IMR-90 (cell line): ENCODE measurements around the gene CTNND2. TPM values are rescaled to one million over a fixed set of nuclear protein-coding genes. Genes with fewer than 3 reads are reported as not detected.

ENCODE experiments used
- ATAC-seq: fragments of 200-7000 bp; cut with Tn5 transposase; 2 replicates; pipeline ENCODE4 v1.9.1; 2020; ENCODE audit warnings: low read depth, mild to moderate bottlenecking, moderate library complexity
- BruUV-seq: library from RNA; stranded (reverse); fragments of 400-500 nt; replicated peaks from 2 replicates; lab custom pipeline; 2021; lab: Mats Ljungman, UMichigan
- CTCF ChIA-PET: fragments of 300-600 bp; formaldehyde crosslinking; extraction: SDS; loops from one replicate; lab custom pipeline; 2021; ENCODE audit warnings: antibody characterized with exemption; lab: Yijun Ruan, JAX
- POLR2A ChIA-PET: fragments of 300-600 bp; sonication (Branson Sonifier 250); formaldehyde crosslinking; loops from one replicate; lab custom pipeline; 2022; ENCODE audit warnings: antibody characterized with exemption; ENCODE audit not compliant: unreplicated experiment; lab: Charles Lee
- DNase-seq: peaks from one replicate; pipeline ENCODE4 v3.0.0; 2013
- H2AFZ ChIP-seq: replicated peaks from 2 replicates; pipeline ENCODE3; 2013; ENCODE audit warnings: low read length, mild to moderate bottlenecking; ENCODE audit not compliant: poor library complexity
- H2AK5ac ChIP-seq: 2 replicates; pipeline ENCODE4 v1.6.1; 2013; ENCODE audit warnings: low read depth, low read length, inconsistent platforms
- H2AK9ac ChIP-seq: replicated peaks from 2 replicates; pipeline ENCODE3; 2013; ENCODE audit warnings: mild to moderate bottlenecking, low read depth, low read length, moderate library complexity; ENCODE audit not compliant: poor library complexity
- H2BK120ac ChIP-seq: 2 replicates; pipeline ENCODE4 v1.6.1; 2013; ENCODE audit warnings: low read depth, low read length, inconsistent platforms
- H2BK15ac ChIP-seq: 3 replicates; pipeline ENCODE4 v1.6.1; 2013; ENCODE audit warnings: low read depth, low read length, inconsistent platforms
- H2BK20ac ChIP-seq: 2 replicates; pipeline ENCODE4 v1.6.1; 2013; ENCODE audit warnings: low read depth, mild to moderate bottlenecking, inconsistent platforms, low read length, moderate library complexity
- H2BK5ac ChIP-seq: 2 replicates; pipeline ENCODE4 v1.6.1; 2013; ENCODE audit warnings: mild to moderate bottlenecking, low read depth, low read length, inconsistent platforms; ENCODE audit not compliant: poor library complexity, severe bottlenecking
- H3K14ac ChIP-seq: replicated peaks from 2 replicates; pipeline ENCODE4 v1.6.1; 2013; ENCODE audit warnings: low read depth, low read length, inconsistent platforms
- H3K18ac ChIP-seq: 2 replicates; pipeline ENCODE4 v1.6.1; 2013; ENCODE audit warnings: low read depth, low read length, control low read depth
- H3K23ac ChIP-seq: 2 replicates; pipeline ENCODE4 v1.6.1; 2013; ENCODE audit warnings: low read depth, low read length, inconsistent platforms
- H3K27ac ChIP-seq: 2 replicates; pipeline ENCODE4 v1.5.1; 2013; ENCODE audit warnings: mild to moderate bottlenecking, control low read depth, low read length; ENCODE audit not compliant: insufficient read depth
- H3K27me3 ChIP-seq: 2 replicates; pipeline ENCODE4 v1.6.1; 2013; ENCODE audit warnings: low read length; ENCODE audit not compliant: control insufficient read depth, insufficient read depth
- H3K36me3 ChIP-seq: 2 replicates; pipeline ENCODE4 v1.6.1; 2013; ENCODE audit warnings: low read length, mixed read lengths; ENCODE audit not compliant: control insufficient read depth, insufficient read depth
- H3K4ac ChIP-seq: 2 replicates; pipeline ENCODE4 v1.6.1; 2013; ENCODE audit warnings: low read depth, low read length, inconsistent platforms
- H3K4me1 ChIP-seq: 2 replicates; pipeline ENCODE4 v1.6.1; 2013; ENCODE audit warnings: low read length, mixed read lengths; ENCODE audit not compliant: control insufficient read depth, insufficient read depth
- H3K4me2 ChIP-seq: 2 replicates; pipeline ENCODE4 v1.6.1; 2013; ENCODE audit warnings: low read depth, mild to moderate bottlenecking, control low read depth, low read length, moderate library complexity
- H3K4me3 ChIP-seq: 2 replicates; pipeline ENCODE4 v1.5.1; 2013; ENCODE audit warnings: low read depth, mild to moderate bottlenecking, control low read depth, low read length, moderate library complexity; ENCODE audit not compliant: insufficient read depth
- H3K56ac ChIP-seq: 2 replicates; pipeline ENCODE4 v1.6.1; 2013; ENCODE audit warnings: low read length, inconsistent platforms; ENCODE audit not compliant: insufficient read depth; ENCODE audit errors: extremely low read depth
- H3K79me1 ChIP-seq, 2 experiments: 2 replicates each; pipeline ENCODE4 v1.6.1; 2013; ENCODE audit warnings: low read length in 2 of 2, inconsistent platforms in 1 of 2, low read depth in 1 of 2
- H3K9ac ChIP-seq: 2 replicates; pipeline ENCODE4 v1.6.1; 2013; ENCODE audit warnings: low read depth, low read length, control low read depth
- H3K9me1 ChIP-seq: 2 replicates; pipeline ENCODE4 v1.6.1; 2013; ENCODE audit warnings: low read length, inconsistent platforms; ENCODE audit not compliant: insufficient read depth
- H3K9me3 ChIP-seq: 2 replicates; pipeline ENCODE4 v1.6.1; 2013; ENCODE audit warnings: low read length; ENCODE audit not compliant: control insufficient read depth, insufficient read depth
- H4K20me1 ChIP-seq: 2 replicates; pipeline ENCODE4 v1.6.1; 2013; ENCODE audit warnings: low read length, inconsistent platforms; ENCODE audit not compliant: insufficient read depth
- H4K5ac ChIP-seq: 2 replicates; pipeline ENCODE4 v1.6.1; 2013; ENCODE audit warnings: mild to moderate bottlenecking, low read depth, low read length, control low read depth
- H4K8ac ChIP-seq, 2 experiments: 2 replicates each; pipeline ENCODE4 v1.6.1; 2013; ENCODE audit warnings: low read depth in 2 of 2, low read length in 2 of 2, control low read depth in 1 of 2, inconsistent platforms in 1 of 2
- H4K91ac ChIP-seq: 2 replicates; pipeline ENCODE4 v1.6.1; 2013; ENCODE audit warnings: low read depth, low read length, inconsistent platforms; ENCODE audit not compliant: insufficient read depth
- FOS ChIP-seq: fragments of 150-350 bp; IDR thresholded peaks from 2 replicates; pipeline ENCODE4 v1.6.1; 2016; ENCODE audit warnings: low read depth, low read length
- RFX5 ChIP-seq: IDR thresholded peaks from 2 replicates; pipeline ENCODE4 v1.8.0; 2012; ENCODE audit warnings: low read depth, mild to moderate bottlenecking, low read length, moderate library complexity
- dilution Hi-C: fragments of 300-500 bp; cut with HindIII; formaldehyde crosslinking; loops from one replicate; pipeline ENCODE4 v1.14.3; 2018; ENCODE audit warnings: low sequenced_read_pairs; ENCODE audit not compliant: unreplicated experiment
- in situ Hi-C: fragments of 300-500 bp; cut with MboI; formaldehyde crosslinking; loops from 3 replicates; pipeline ENCODE4 v1.14.3; 2019; ENCODE audit warnings: low sequenced_read_pairs, inconsistent platforms, mixed read lengths
- intact Hi-C: fragments of 100-400 bp; cut with micrococcal nuclease; formaldehyde crosslinking; loops from 2 replicates; pipeline ENCODE4 v1.10.0; 2022
- polyA plus RNA-seq, 3 experiments: library from polyadenylated mRNA; depleted of rRNA; stranded (reverse); fragments of >200 nt; gene quantifications; 2 replicates each; pipeline ENCODE4 v1.2.3, GENCODE V29; 2012; ENCODE audit warnings: low replicate concordance in 1 of 3
- total RNA-seq: library from RNA; depleted of rRNA; stranded (reverse); fragments of >200 nt; gene quantifications from 2 replicates; pipeline ENCODE4 v1.2.3, GENCODE V29; 2012

CTNND2 gene
- total and polyA plus RNA-seq, 2 of the 4 experiments (the other 2 are of a cell fraction): not detected

DNA sequence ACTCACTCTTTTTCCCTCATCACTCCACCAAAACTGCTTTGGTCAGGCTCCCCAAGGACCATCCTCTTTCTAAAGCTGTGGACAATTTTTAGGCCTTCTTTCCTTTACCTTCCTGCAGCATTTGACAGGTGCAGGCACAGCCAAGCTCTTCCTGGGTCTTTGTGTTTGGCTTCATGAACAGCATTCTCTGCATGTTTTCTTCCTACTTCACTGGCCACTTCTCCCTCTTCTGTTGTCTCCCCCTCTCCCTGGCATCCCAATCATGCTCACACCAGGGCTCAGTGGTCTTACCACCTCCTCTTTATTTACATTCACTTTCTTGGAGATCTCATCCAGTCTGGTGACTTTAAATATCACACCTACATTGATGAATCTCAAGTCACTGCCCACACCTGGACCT, 51.1 kb downstream of the CTNND2 start:
- no peak overlapping the region for H2BK120ac ChIP-seq
- H2BK20ac ChIP-seq: no peak overlapping the region
- no peak overlapping the region for H2AK9ac ChIP-seq
- H3K27me3 ChIP-seq: no peaks in the 10 kb centered on the region
- no peaks in the 10 kb centered on the region for H4K20me1 ChIP-seq
- no peak overlapping the region for H2BK15ac ChIP-seq
- no peaks in the 10 kb centered on the region for H3K36me3 ChIP-seq
- H3K79me1 ChIP-seq: no peaks in the 10 kb centered on the region
- H3K23ac ChIP-seq: no peak overlapping the region
- H3K9me1 ChIP-seq: no peaks in the 10 kb centered on the region
- ATAC-seq (no peak), DNase-seq (no peak)
- H4K5ac ChIP-seq: no peak overlapping the region
- no peak overlapping the region for H3K4me3 ChIP-seq
- no peak overlapping the region for H3K9ac ChIP-seq
- no peak overlapping the region for H3K14ac ChIP-seq
- in situ Hi-C loops (no loop called here), intact Hi-C loops (no loop called here), dilution Hi-C loops (no loop called here)
- no peak overlapping the region for H3K4me2 ChIP-seq
- CTCF ChIA-PET: no interaction called here
- H2BK5ac ChIP-seq: no peak overlapping the region
- TF ChIP-seq RFX5 (no peak), FOS (no peak)
- POLR2A ChIA-PET: no interaction called here
- no peak overlapping the region for H3K18ac ChIP-seq
- H3K9me3 ChIP-seq: peaks cover 11% of the 10 kb centered on the region
- no peak overlapping the region for H4K91ac ChIP-seq
- no peak overlapping the region for H3K4ac ChIP-seq
- no peak overlapping the region for H4K8ac ChIP-seq
- no peak overlapping the region for H2AK5ac ChIP-seq
- no peaks in the 10 kb centered on the region for H3K4me1 ChIP-seq
- H3K56ac ChIP-seq: no peak overlapping the region
- no peak overlapping the region for H2AFZ ChIP-seq
- BruUV-seq: no TSS peak
- no peak overlapping the region for H3K27ac ChIP-seq
